ENCODE measurements around the gene HLA-DRB1. TPM values are rescaled to one million over a fixed set of nuclear protein-coding genes. Genes with fewer than 3 reads are reported as not detected.

Gene HLA-DRB1
- total RNA-seq, 4 donors from 2014 or later, result 3.7 to 68.8 (median 22.4) TPM

DNA sequence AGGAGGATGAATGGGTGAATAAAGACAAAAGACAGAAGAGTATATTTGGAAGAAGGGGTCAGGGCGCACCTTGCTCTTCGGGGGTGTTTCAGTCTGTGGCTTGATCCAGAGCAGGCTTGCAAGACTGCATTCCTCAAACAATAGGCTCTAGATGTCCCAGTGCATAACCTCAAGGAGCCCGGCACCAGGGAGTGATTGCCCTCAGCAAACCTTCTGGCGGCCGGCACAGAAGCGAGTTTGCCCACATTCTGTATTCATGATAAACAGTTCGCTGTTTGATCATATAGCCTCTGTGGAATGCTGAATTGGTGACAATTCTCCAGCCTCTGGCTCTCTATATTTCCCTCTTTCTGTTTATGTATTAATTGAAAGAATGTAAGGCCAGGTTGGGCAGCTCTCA is 29.9 kb downstream of the HLA-DRB1 start:
- Histone ChIP-seq H3K27me3 (no peaks in the 10 kb centered on the region), H3K4me3 (no peak overlapping the region), H3K4me1 (no peaks in the 10 kb centered on the region), H3K27ac (no peak overlapping the region), H3K9me3 (no peaks in the 10 kb centered on the region), H3K36me3 (no peaks in the 10 kb centered on the region)
- TF ChIP-seq, protein P1, sequence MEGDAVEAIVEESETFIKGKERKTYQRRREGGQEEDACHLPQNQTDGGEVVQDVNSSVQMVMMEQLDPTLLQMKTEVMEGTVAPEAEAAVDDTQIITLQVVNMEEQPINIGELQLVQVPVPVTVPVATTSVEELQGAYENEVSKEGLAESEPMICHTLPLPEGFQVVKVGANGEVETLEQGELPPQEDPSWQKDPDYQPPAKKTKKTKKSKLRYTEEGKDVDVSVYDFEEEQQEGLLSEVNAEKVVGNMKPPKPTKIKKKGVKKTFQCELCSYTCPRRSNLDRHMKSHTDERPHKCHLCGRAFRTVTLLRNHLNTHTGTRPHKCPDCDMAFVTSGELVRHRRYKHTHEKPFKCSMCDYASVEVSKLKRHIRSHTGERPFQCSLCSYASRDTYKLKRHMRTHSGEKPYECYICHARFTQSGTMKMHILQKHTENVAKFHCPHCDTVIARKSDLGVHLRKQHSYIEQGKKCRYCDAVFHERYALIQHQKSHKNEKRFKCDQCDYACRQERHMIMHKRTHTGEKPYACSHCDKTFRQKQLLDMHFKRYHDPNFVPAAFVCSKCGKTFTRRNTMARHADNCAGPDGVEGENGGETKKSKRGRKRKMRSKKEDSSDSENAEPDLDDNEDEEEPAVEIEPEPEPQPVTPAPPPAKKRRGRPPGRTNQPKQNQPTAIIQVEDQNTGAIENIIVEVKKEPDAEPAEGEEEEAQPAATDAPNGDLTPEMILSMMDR (IDR thresholded peaks at IDR 0.05), result no peak
- TF ChIP-seq POLR2A (IDR thresholded peaks at IDR 0.05), result no peak
- no peak for DNase-seq
- intact Hi-C loops (cut with DNase I), result no loop called here
- no CpG with 5 or more reads among the region's 7 CpGs for WGBS, 2 donors

DNA sequence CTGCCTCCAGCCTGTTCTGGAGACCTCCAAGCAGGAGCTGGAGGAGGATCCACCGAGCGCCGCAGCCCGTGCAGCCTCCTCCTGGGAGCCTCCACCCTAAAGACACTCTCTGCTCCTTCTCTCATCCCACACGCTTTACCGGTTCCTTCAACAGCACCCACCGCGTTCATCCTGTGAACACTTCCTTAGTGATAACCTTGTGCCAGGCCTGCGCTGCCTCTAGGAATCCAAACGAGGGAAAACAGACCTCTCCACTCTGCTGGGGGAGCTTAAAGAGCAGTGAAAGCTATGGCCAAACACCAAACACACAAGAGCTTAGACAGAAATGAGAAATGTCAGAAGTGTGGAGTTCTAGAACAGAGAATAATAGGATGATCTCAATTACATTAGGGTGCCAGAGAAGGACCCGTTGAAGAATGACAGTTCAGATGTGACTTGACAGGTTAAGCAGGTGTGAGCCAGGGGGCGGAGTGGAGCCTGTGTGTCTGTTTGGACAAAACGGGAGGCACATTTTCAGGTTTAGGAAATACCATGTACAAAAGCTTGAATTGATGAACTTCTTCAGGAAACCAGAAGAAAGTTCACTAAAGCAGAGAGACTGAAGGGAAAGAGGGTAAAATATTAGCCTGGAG is 31.1 kb downstream of the HLA-DRB1 start:
- Histone ChIP-seq H3K4me3 (no peak overlapping the region), H3K27me3 (no peaks in the 10 kb centered on the region), H3K9me3 (no peaks in the 10 kb centered on the region), H3K27ac (no peak overlapping the region), H3K4me1 (no peaks in the 10 kb centered on the region), H3K36me3 (no peaks in the 10 kb centered on the region)
- TF ChIP-seq, protein P1 (IDR thresholded peaks at IDR 0.05), result no peak
- TF ChIP-seq POLR2A (IDR thresholded peaks at IDR 0.05), result no peak
- DNase-seq, result no peak
- intact Hi-C loops (cut with DNase I), result no loop called here
- 3 to 12% methylated on average over 3 of the region's 13 CpGs for WGBS, 2 donors

DNA sequence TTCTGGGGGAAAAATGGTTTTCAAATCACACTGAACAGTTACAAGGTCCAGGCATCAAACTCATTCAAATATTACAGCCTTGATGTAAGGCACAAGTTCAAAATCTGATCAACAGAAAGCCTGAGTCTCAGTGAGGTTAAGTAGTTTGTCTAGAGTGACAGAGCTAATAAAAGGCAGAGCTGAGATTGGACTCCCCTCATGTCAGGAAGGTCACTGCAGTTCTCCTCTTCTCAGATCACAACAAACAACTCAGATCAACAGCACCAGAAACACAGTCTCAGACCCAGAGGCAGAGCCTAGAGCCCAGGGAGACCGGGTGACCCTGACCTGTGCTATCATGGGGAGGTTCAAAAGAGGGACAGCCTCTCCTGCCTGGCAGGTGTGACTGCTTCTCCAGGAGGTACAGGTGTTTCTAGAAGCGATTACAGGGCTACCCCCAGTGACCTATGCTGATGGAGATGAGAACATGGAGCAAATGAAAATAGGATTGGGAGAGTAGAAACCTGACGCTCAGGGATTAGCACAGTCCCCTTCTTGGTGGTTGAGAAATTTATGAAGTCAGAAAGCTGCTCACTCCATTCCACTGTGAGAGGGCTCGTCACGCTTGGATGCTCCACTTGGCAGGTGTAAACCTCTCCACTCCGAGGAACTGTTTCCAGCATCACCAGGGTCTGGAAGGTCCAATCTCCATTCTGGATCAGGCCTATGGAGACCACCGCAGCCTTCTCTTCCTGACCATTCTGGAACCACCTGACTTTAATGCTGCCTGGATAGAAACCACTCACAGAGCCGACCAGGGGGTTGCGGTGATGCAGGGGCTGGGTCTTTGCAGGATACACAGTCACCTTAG is 35.3 kb downstream of the HLA-DRB1 start:
- 50% methylated on average over 1 to 2 of the region's 9 CpGs for WGBS, 2 donors
- H3K4me1 ChIP-seq, result no peaks in the 10 kb centered on the region
- H3K4me3 ChIP-seq, result no peak overlapping the region
- no peaks in the 10 kb centered on the region for H3K27me3 ChIP-seq
- no peak overlapping the region for H3K27ac ChIP-seq
- no peaks in the 10 kb centered on the region for H3K36me3 ChIP-seq
- DNase-seq, result no peak
- no peaks in the 10 kb centered on the region for H3K9me3 ChIP-seq
- intact Hi-C loops (cut with DNase I), result no loop called here
- TF ChIP-seq POLR2A (IDR thresholded peaks at IDR 0.05), result no peak
- TF ChIP-seq, protein P1 (IDR thresholded peaks at IDR 0.05), result no peak

DNA sequence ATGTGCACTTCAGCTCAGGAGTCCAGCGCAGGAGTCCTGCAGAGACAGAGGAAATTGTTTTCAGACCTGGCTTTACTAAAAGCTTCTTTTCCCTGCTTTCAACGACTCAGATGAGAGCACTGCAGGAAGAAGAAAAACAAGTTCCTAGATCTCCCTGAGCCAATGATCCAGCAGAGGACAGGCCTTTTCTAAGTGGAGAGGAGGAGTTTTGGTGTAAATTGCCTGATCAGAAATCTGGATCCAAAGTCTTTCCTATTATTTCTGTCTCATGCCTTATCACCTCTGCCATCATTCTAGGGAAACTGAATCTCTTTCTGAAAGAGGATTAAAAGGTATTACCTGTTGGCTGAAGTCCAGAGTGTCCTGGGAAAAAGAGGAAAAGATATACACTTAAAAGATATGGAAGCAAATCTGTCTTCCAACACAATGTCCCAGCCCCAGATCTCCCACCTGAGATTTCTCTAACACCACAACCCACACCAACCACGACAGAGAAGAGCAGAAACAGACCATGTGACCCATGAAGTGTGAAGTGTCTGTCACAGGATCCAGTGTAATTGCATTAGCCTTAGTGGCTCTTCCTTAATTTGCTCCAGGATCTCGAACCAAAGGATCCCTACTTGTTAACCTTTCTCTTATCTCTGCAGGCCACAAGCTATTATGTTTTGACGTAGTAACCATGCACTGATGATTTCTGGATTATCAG is 36.5 kb downstream of the HLA-DRB1 start:
- TF ChIP-seq, protein P1 (IDR thresholded peaks at IDR 0.05), result no peak
- TF ChIP-seq POLR2A (IDR thresholded peaks at IDR 0.05), result no peak
- WGBS, 2 donors, result 0 to 38% methylated on average over 2 to 4 of the region's 5 CpGs
- Histone ChIP-seq H3K27ac (no peak overlapping the region), H3K4me3 (no peak overlapping the region), H3K9me3 (no peaks in the 10 kb centered on the region), H3K27me3 (no peaks in the 10 kb centered on the region), H3K36me3 (no peaks in the 10 kb centered on the region), H3K4me1 (no peaks in the 10 kb centered on the region)
- no peak for DNase-seq
- intact Hi-C loops (cut with DNase I), result no loop called here

DNA sequence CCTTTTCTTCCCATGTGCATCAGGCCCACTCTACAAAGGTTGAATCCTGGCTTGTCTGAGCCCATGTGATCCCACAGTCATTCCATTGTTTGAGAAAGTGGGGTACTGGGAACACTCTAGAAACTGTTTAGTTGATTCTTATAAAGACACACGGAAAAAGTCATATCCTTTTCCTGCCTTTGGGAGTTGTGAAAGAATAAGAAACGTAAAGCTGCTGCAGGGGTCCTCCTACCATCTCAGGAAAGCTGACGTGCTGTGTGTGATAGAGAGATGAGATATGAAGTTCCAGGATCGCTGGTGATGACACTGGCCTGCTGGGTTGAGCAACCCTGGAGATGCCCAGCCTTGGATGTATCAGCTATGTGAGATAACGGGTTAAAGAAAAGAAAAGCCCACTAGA is 38.2 kb downstream of the HLA-DRB1 start:
- intact Hi-C loops (cut with DNase I), result no loop called here
- Histone ChIP-seq H3K9me3 (no peaks in the 10 kb centered on the region), H3K4me1 (no peaks in the 10 kb centered on the region), H3K27ac (no peak overlapping the region), H3K27me3 (no peaks in the 10 kb centered on the region), H3K36me3 (no peaks in the 10 kb centered on the region), H3K4me3 (no peak overlapping the region)
- TF ChIP-seq POLR2A (IDR thresholded peaks at IDR 0.05), result no peak
- TF ChIP-seq, protein P1 (IDR thresholded peaks at IDR 0.05), result no peak
- WGBS, 2 donors, result 0 to 38% methylated on average over 2 to 4 of the region's 5 CpGs
- no peak for DNase-seq
